GM19395 (cell line): ENCODE measurements around the gene PACSIN2.

Source experiments
- ATAC-seq: cut with Tn5 transposase; IDR thresholded peaks from one replicate; pipeline ENCODE4 v1.9.1; 2021; ENCODE audit warnings: mild to moderate bottlenecking, moderate library complexity; ENCODE audit not compliant: unreplicated experiment

PACSIN2 gene

DNA sequence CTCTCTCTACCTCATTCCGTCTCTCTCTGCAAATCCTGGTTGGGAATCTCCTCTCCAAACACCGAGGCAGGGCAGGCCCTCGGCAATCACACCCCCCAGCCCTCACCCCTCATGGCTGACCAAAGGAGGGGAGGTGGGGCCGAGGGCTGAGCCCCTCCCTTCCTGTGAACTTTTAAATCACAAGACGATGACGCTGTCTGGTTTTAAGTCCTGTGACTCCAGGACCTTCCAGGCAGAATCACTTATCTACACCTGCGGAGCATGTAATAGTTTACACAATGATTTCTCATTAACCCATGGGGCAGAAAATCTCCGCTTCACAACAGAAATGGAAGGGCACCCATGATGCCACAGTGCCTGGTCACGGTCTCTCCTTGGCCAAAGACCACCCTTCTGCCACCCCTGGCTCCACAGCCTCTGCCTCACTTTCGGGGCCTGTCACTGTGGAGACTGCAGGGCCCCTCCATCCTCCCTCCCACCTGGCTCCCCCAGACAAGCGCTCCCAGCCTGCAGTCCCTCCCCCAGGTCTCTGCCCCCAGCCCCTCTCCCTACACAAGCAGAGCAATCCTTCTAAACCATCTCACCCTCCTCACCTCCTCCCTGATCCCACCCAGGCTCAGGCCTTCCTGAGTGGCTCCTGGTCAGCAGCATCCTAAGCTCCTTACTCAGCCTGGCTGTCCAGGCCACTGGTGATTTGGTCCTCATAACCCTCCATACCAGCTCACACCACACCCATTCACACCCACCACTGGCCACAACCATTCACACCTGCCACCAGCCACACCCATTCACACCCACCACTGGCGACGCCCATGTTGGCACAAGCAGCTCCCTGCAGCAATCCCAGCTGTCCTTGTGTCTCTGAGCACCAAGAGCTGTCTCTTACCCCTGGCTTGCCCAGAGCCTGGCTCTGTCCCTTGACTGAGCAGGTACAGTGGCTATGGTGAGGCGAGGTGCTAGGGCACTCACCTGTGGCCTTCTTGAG lies 127.1 kb downstream of the PACSIN2 start:
- no peak for ATAC-seq

DNA sequence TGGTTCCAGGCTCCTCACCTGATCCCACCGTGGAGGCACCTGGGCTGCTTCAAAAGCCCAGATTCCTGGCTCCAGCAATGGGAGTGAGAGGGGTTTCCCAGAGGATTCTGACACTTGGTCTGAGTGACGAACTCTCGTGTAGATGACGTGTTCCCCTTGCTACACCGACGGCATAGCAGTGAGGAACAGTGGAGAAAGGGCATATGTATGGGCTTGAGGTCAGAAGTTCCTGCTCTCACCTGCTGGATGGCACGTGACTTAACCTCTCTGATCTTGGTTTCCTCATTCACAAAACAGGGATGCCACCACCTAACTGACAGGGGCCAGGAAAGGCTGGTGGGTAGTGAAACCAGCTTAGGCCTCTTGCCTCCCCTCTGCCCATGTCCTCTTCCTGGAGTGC lies 127.8 kb downstream of the PACSIN2 start:
- ATAC-seq, result no peak

DNA sequence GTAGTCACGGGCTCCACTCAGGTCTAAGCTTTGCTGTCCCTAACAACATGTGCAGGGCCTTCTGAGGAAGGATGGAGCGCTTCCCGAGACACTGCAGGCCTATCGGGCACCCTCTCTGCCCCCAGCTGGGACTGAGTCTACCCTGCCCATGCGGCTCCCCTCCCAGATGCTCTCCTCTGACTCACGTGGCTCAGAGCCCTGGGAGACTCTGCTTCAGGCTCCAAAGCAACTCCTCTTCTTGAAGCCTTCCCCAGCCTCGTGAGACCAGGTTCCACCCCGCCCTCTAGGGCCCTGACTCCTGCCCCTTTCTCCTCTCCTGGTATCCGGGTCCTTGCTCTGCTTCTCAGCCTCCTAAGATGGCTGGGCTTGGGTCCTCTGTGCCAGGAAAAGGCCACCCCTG lies 129.5 kb downstream of the PACSIN2 start:
- no peak for ATAC-seq

DNA sequence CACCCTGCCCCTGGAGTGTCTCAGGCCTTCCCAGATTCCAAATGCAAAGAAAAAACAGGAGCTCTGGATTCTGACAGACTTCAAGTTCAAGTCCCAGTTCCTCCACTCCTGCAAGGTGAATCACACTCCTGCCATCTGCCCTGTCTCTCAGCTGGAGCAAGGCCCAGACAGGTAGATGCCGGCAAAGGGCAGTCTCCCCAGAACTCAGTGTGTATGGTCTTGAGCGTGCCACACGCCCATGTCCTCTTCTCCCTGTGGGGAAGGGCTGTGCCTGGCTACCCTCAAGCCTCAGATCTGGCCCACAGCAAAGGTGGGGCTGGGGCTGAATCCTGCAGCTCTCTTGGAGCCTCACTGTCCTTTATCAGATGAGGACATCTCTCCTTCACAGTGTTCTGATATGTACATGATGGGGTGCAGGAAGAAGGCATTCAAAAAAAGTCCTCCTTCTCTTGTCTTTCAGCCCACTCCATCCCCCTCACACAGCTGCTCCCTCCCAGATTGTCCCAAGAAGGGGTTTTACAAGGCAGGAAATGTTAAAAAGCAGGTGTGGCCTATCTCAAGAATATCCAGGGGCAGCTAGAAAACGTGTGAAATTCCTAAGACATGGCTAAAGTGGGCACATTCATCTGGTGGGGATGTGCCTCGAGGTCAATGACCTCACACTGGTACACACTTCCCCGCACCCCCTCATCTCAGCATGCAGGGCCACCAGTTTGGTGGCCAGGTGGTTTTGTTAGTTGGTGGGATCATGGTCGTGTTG lies 130.2 kb downstream of the PACSIN2 start:
- ATAC-seq, result no peak

DNA sequence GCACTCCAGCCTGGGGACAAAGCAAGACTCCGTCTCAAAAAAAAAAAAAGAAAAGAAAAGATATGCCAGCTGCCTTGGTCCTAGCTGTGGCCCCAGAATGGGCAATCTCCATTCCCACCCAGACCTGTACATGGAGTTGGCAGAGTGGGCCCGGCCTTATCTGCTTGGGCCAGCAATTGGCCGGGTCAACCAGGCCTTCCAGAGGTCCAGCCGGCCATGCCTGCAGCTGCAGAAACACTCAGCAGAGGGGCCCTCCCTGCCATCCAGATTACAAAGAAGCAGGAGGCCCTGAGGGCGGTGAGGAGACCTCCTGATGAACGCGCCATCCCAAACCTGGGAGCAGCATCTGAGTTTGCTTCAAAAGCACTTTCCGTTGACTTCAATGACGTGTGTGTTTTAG lies 131.0 kb downstream of the PACSIN2 start:
- no peak for ATAC-seq

DNA sequence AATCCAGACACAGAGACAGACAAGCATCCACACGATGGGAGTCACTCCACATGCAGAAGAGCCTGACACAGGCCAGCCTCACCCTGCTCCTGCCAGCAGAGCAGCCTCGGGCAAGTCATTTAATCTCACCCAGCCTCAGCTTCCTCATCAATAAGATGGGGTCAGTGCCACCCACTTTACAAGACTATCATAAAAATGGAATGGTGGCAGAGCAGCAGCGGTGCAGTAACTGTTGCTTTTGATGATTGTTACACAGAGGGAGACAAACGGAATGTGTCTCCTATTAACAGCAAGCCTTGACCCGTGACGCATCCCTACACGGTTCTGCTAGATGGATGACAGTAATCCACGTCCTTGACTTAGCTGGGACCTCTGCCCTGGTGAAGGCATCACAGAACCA lies 131.8 kb downstream of the PACSIN2 start:
- no peak for ATAC-seq

DNA sequence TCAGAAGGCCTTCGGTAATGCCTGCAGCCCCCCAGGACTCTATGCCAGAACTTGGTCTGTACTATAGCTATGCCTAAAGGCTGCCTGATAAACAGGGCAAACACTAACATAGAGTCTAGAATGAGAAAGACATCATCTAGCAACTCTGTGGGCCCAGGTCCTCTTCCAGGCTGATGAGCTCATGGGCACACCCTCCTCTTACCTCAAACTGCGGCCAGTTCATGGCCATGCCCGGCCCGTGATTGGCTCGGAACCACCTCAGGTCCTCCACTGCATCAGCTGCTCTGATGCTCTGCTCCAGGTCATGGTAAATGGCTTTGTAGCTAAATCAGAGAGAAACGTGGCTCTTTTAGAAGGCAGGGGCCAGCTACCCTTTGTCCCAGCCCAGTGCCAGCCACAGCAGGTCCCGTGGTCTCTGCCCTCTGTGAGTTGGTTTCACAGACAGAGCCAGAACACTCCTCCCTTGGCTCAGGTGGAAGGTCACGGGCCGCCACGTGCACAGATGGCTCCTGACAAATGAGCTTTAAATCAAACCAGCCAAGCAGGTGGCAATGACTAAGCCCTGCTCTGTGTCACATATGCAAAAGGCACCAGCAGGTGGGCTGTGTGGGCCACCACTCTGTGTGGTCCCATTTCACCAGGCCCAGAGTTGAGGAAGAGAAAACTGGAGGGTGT lies 132.8 kb downstream of the PACSIN2 start:
- ATAC-seq, result no peak

DNA sequence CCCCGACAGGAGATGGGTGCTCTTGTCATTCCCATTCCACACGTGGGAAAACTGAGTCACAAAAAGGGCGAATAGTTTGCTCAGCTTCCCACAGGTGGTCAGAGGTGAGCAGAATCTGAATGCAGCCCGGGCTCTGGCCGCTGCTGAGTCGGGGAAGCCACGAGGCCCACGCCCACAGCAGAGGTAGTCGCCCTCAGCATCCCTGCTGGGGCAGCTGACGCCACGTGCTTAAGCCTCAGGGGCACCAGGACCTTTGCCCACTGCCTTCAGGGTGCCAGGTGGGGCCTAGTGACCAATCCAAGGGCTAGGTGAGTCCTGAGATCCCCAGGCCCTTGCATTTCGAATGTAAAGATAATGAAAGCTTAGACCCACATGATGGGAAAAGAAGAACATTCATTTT lies 133.7 kb downstream of the PACSIN2 start:
- no peak for ATAC-seq

DNA sequence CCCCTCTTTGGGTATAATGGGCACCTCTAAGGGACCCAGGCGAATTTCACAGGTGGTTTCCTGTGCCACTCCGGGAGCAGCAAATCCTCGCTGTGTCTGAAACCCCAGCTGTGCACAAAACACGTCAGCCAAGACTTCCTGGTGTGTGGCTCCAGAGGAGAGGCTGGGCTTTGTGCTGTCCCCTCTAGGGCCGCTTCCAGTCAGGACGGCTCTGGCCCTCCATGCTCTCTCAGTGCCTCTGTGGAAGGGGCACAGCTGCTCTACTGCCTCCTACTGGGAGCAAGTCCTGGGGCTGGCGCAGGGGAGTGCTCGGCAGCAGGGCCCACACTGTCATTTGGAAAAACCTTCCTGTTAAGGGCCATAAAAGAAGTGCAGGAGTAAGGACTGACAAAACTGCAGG lies 134.1 kb downstream of the PACSIN2 start:
- ATAC-seq, result no peak

DNA sequence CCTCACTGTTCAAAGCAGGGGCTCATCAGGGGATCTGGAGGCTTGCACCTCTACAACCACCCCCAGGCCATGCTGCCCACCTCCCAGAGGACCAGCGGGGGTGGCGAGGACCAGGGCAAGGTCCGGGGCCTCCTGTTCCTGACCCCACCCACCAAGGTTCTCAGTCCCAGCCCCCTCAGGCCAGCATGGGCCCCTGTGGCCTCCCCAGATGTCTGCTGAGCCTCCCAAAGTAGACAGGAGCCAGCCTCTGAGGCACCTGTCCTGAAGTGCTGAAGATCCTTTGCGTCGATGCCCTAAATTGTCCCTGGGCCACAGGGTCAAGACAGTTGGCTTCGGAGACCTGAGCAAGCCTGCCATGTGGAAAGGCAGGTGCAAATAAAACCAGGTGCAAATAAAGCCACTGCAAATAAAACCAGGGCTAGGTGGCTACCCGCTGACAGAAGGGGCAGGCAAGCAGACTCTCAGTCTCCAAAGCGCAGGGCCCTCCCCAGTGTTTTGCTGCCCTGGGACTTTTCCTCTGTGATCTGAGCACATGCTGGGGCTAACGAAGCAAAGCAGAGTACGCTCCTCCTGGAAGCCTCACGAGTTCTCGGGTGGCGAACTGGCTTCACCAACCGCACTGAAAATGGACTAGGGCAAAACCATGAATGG lies 135.5 kb downstream of the PACSIN2 start:
- ATAC-seq, result no peak

DNA sequence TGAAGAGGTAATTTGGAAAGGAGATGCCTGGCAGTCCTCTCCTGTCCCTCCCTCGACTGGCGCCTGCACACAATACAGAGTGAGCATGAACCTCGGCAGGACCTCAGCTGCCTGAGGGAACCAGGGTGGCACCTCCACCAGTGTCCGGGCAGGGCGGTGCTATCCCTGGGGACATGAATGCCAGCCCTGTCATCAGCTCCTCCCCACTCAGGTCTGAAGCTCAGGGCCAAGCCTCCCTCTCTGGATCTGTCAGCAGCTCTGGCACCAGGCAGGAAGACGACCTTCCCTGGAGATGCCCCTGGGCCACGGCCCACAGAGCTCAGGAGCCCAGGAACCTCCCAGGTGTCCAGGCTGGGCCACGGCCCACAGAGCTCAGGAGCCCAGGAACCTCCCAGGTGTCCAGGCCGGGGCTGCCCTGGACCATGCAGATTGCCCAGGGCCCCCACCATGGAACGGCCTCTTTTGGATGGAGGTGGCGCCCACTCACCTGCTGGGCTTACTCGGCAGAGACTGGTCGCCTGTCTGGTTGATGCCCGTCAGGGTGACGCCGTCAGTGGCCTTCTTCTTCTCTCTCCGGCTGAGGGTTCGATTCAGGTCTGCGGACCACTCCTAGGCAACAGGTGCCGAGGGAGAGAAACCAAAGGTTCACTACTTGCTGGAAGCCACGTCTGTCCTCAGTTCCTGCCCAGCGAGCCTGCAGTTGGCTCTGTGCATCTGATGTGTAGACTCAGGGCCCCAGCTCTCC lies 136.2 kb downstream of the PACSIN2 start:
- ATAC-seq, result no peak

DNA sequence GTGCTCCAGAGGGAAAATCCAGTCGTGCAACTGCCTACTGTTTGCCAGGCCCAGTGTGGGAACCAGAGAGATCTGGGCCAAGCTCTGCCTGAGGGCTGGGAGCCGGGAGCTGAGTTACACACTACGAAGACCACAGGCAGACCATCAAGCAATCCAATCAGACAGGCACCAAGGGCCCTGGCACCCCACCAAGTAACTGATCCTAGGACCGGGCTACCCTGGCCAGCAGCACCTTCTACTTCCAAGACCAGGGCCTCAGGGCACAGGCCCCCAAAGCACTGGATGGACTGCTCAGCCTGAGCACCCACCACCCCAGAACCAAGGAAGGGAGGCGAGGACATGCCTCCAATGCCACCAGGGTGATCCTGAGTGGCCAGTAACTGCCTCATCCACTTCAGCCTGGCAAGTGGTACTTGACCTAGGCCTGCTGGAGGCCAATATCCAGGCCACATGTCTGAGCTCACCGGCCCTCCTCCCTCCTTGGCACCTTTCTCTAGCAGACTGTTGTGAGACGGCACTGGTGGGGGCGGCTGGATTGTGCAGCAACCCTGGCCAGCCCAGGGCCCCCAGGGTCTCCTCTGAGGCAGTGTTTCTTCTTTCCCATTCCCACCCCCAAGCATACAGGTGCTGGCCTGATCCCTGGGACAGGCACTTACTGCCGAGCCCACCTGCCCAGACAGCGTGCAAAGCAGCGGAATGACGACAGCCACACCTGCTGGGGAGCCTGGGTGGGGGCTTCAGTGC lies 137.2 kb downstream of the PACSIN2 start:
- ATAC-seq, result no peak

DNA sequence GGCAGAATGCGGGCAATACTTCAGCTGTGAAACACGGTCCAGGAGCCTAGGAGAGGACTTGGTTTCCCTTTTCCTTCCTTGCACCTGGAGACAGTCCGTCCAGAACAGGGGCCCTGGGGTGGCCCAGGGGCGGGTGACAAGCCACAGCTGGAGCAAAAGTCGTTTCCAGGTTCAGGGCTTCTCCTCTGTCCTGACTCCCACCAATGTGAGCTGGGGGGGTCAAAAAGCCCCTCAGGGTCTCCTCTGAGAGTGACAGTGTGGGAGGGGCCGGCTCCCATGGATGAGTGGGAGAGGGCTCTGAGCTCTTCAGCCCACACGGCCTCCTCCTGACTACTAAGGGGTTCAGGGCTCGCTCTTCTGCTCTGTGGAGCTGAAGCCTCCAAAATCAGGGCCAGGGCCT lies 137.8 kb downstream of the PACSIN2 start:
- no peak for ATAC-seq

DNA sequence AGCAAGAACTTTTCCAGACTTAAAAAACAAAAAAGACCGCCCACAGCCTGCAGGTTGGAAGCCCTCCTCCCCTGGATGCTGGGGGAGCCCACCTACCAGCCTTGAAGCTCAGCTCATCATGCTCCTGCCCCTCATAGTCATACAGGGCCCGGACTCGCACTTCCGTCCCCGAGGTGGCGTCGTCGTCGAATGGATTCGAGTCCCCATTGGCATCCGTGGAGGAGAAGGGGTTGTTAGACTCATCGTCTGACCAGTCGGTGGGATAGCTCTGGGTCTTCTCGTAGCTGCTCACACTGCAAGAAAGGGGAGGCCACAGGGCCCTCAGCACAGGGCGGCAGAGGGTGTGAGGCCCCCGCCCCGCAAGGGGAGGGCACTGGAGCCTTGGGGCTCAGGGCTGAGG lies 138.9 kb downstream of the PACSIN2 start:
- ATAC-seq, result no peak

DNA sequence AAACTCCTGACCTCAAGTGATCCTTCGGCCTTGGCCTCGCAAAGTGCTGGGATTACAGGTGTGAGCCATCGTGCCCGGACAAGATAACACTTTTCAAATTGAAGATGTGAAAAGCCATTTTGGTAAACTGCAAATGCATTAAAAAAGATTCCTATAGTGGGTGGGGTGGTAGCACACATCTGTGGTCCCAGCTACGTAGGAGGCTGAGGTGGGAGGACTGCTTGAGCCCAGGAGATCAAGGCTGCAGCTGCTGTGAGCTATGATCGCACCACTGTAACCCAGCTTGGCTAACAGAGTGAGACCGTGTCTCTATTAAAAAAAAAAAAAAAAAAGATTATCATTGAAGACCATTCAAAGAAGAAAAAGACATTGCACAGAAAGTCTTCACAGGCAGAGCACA lies 140.9 kb downstream of the PACSIN2 start:
- ATAC-seq, result no peak

DNA sequence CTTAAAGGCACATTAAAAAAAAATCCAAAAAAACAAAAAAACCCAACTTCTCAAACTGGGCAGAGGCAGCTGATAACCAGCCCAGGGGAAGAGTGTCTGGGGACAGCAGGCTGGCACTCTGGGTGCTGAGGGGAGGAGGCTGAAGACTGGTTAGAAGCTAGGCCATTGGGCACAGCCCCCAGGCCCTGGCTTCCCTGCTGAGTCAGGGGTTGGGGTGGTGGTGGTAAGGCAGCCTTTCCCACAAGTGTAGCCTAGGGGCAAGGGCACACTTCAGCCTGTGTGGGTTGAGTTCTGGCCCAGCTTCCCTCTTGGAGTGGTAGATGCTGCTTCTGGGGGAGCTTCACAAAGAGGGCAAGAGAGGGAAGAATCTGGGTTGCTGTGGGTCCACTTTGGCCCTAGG lies 141.6 kb downstream of the PACSIN2 start:
- ATAC-seq, result no peak

DNA sequence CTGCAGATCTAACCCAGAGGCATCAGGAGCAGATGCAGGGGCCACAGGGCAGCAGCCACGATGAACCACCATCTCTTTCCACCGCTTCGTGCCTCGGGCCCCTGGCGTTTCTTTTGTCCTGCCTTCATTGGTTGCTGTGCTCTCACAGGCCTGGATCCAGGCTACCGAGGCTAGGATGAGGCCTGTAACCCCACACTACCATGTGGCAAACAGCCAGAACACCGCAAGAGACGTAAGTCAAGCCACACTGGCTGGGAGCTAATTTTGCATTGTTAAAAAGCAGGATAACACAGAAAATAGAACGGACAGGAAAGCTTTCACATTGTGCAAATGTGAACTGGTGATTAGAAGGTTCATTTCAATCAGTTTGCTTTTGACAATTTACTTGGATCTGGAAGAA lies 142.1 kb downstream of the PACSIN2 start:
- ATAC-seq, result no peak

DNA sequence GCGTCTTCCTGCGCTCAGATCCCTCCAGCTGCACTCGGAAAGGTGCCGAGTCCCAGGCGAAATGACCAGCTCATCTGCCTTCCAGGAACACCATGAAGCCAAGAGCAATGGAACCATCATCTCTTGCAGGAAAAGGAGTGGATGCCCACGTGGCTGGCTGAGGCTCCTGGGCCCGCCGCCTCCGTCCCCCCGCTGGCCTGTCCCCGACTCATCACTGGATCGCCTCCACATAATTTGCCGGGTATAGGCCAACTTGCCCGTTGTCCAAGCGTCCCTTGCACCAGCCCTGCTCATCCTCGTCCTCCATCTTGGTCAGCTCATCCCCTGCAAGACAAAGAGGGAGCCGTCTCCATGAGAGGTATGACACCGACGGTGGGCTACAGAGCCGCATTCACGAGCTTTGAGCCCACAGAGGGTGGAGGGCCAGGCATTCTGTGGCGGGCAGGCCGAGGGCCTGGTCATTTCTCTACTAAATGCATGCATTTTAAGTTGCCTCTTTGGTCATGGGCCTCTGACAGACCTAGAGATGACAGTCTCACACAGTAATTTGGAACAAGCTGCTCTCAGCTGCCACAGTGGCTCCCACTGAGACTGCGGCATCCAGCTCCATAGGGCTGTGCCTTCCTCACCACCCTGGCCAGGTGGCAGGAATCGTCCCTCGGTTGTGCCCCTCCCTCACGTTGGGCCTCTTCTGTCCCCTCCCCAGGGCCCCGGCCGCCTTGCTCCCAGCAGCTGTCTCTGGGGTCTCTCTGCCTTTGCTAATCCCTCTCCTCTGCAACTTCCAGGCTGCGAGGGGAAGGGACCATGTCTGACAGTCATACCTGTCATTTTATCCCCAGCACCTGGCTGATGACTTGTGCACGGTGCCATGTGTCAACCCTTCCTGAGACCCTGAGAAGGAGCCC lies 143.6 kb downstream of the PACSIN2 start:
- no peak for ATAC-seq
